ENCODE data around the gene RMI2.

Gene RMI2

DNA sequence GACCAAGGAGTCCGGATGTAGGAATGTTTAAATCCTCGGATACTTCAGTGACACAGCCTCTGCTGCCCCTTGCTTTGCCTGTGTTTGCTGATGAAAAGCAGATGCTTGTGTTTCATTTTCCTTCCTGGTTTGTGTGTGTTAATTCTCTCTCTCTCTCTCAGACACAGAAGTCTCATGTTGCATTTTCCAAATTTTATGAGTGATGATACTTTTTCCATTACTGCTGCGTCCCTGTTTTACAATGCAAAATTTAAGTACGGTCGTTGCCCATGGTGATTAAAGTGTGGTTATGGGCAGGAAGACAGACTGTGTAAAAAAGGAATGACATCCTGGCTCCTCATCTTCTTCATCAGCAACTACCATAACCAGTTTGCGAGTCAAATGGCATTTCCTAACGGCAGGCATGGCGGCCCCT is 5.7 kb downstream of the RMI2 start:
- in situ Hi-C loops (cut with MboI; ENCODE audit: low sequenced_read_pairs) = no loop called here

DNA sequence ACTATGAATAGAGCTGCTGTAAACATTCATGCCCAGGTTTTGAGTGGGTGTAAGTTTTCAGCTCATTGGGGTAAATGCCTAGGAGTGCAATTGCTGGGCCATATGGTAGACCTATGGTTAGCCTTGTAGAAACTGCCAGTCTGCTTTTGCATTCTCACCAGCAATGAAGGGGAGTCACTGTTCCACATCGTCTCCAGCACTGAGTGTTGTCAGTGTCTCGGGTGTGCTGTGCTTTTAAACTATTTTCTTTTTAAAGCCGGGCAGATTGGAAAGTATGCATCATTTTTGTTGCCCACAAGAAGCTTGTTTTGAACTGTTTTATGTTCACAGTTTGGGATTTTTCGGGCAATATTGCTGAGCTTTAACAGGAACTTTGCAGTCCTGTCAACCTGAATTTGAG is 7.9 kb downstream of the RMI2 start:
- in situ Hi-C loops (cut with MboI; ENCODE audit: low sequenced_read_pairs) = no loop called here

DNA sequence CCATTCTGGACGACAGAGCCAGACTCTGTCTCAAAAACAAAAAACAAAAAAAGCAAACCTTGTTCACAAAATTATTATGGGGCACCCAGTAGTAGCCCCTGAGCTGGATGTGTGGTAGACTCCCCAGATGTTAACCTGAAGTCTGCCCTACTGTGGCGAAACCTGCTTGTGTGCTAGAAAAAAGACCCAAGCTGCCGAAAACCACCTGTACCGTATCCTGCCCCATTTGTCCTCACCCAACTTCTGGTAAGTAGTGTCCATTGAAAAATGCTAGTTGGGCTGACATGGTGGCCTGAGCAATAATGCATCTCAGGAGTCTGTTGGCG is 9.1 kb downstream of the RMI2 start:
- in situ Hi-C loops (cut with MboI; ENCODE audit: low sequenced_read_pairs) = no loop called here

DNA sequence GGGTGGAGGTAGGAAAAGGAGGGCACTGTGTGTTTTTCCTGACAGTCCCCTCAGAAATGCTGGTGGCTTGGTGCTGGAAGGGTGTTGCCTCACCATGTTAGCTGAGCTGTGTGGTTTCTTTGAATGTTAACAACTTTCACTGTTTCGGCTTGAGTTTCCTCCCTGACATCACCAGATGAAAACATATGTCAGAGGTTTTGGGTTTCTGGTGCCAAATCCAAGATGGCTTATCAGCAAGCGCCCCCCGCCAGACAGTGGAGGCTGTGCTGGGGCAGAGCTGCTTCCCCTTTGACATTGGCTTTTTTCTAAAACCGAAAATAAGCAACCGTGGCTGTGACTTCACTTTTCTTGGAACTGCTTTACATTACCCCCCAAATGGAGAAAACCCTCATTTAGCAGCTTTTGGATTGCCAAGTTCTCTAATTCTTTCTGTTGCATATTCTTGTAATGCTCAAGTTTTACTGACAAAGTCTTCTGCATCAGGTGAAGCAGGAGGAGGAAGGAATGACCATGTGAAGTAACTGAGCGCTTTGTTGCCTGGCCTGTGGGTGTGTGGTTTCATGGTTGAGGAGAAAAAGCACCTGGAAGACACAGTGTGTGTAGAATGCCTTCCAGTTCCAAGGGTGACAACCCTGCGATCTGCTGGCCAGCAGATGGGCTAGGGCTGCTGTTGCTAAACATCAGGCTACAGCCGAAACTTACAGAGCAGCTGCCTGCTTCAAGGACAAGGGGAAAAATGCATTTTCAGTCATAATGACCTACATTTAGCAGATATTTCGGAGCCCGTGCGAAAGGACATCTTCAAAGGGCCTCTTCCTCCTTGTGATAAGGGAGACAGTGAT is 9.7 kb downstream of the RMI2 start:
- in situ Hi-C loops (cut with MboI; ENCODE audit: low sequenced_read_pairs) = no loop called here

DNA sequence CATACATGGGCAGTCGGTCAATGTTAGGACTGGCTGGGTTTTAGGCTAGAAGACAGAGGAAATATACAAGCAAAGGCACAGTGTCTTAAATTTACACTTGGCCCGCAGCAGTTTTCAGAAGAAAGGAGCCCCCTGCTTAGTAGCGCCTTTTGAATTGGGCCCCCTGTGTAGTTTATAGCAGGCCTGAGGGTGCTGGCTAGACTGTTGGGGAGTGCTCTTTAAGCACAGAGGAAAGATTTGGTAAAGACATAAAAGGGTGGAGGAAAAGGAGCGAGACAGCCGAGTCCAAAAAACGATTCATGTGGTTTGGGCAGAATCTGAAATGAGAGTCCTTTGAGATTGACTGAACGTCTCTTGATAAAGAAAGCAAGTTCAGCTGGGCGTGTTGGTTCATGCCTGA is 10.6 kb downstream of the RMI2 start:
- in situ Hi-C loops (cut with MboI; ENCODE audit: low sequenced_read_pairs) = no loop called here

DNA sequence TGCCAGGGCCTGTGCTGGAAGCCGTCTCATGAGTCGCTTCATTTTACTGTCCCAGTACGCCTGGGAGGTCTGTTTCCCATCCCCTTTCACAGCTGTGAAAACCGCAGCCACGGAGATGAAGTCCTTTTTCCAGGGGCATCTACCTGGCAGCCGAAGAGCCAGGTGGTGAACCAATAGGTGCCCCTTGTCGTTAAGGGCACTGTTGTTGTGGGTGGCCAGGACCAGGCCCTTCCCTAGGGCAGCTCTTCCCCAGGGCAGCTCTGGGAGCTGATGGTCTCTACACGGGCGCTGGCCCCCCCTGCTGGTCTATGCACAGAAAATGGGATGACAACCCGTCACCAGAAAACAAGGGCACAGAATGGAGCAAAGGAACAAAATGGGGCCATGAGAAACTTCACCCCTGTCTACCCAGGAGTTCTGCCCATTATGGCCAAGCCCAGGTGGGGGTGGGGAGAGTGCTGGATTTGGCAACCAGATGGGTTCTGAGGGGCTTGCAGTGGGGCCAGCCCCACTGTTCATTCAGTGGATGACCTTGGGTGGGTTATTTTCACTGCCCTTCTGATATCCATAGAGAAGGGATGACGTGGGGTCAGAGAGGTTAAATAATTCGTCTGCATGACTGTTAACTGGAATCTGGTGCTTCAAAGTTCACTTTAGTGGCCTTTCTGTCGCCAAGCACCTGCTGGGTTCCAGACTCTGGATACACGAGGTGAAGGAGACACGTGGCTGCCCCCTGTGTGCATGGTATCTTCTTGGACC is 11.5 kb downstream of the RMI2 start:
- in situ Hi-C loops (cut with MboI; ENCODE audit: low sequenced_read_pairs) = no loop called here

DNA sequence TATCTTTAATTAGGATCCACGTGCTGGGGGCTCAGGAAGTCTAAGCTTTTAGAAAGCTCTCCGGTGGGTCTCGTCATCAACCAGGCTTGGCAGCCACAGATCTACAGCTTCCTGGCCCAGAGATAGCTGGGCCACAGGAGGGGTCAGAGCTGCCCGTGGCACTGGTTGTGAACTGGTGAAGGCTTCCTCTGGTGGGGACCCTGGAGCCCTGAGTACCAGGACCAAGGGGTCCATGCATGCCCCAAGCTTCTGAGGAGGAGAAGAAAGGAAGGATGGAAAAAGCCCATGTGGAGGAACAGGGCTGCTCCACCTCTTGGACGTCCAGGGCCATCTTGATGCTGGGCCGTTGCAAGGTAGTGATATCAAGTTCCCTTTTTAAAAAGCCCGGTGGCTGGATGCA is 13.3 kb downstream of the RMI2 start:
- in situ Hi-C loops (cut with MboI; ENCODE audit: low sequenced_read_pairs) = no loop called here

DNA sequence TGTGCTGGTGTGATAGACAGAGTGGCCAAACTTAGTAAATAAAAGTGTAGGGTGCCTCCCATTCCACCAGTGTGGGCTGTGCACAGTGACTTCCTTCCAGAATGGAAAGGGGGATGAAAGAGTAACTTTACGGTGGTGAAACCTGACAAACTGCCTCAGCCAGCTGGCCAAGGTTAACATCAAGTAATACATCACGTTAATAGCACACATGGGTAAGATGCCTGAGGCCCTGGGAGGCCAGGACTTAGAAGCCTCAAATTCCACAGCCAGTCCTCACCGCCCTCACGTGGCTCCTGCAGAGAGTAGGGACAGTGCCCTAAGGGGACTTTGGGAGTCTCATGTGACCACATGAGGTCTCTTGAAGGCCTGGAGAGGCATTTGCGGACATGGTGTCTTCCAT is 14.1 kb downstream of the RMI2 start:
- in situ Hi-C loops (cut with MboI; ENCODE audit: low sequenced_read_pairs) = no loop called here

DNA sequence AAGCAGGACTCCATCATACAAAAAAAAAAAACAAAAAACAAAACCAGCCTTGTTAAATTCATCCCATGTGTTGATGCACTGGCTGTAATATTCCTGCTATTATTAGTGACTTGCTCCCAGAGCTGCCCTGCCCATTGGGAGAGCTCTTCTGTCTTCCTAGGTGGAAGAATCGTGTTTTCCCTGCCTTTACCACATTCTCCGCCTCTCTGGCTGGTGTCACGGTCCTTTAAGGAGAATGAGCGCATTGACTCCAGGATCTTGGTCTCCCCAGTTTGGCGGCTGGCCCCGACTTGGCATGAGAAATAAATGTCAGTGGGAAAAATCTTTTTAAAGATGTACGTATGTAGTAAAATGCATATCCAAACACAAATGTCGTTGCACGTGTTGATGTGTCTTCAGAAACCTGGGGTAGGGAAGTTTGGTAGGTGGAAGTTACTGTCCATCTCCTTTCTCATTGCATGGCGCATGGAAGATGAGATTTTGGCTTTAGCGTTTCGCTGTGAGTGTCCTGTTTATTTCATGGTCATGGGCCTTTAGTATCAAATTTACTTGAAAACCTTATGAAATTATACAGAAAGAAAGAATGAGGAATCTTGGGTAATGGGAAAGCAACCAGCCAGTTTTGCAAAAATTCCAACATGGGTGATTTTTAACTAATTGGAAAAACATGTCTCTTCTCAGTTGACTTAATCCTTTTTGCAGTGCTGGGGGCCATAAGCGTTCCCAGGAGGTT is 15.5 kb downstream of the RMI2 start:
- in situ Hi-C loops (cut with MboI; ENCODE audit: low sequenced_read_pairs) = no loop called here

DNA sequence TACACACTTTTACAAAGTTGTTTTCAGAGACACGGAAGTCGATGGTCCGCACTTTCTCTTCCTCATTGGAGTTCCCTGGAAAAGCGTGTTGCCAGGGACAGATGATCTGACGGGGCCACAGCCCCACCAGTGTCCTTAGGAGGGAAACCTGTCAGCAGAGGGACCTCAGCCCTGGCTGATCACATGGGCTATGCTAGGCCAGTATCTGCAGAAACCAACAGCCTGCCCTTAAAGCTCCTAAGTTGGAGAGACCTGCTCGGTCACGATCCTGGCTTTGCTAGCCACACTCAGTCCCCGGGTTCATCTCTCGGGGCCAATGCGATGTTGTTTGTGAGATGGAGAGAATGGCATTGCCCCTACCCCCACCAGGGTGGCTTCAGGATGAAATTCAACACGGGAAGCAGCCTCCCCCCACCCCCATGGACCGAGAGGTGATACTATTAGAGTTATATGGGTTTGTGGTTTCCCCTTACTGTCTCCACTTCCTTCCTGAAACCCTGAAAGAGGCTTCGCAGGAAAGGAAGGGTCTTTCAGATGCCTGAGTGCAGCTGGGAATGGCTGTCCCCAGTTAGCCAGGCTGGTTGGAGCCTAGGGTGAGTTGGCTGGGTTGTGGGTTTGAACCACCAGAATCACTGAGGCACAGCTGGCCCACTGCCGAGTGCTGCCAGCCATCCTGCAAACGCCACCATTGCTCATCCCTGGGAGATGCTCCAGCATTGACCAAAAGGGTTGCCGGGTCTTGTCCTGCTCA is 16.6 kb downstream of the RMI2 start:
- in situ Hi-C loops (cut with MboI; ENCODE audit: low sequenced_read_pairs) = no loop called here

DNA sequence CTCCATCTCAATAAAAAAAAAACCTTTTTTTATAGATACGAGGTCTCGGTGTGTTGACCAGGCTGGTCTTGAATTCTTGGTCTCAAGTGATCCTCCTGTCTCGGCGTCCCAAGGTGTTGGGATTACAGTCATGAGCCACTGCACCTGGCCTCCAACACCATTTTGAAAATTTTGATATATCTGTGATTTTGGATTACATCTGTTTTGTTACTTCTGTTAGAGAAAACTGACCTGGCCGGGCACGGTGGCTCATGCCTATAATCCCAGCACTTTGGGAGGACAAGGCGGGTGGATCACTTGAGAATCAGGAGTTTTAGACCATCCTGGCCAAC is 18.6 kb downstream of the RMI2 start:
- in situ Hi-C loops (cut with MboI; ENCODE audit: low sequenced_read_pairs) = no loop called here

DNA sequence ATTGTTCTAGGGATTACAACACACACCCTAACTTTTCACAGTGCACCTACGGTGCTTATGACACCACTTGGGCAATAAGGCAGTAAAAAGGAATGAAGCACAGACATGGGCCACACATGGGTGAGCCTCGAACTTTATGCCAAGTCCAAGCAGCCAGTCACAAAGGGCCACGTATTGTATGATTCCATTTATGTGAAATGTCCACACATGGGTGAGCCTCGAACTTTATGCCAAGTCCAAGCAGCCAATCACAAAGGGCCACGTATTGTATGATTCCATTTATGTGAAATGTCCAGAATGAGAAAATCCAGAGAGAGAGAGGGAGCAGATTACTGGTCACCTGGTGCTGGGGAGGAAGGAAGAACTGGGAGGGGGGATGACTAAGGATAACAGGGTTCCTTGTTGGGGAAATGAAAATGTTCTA is 22.2 kb downstream of the RMI2 start:
- in situ Hi-C loops (cut with MboI; ENCODE audit: low sequenced_read_pairs) = no loop called here

DNA sequence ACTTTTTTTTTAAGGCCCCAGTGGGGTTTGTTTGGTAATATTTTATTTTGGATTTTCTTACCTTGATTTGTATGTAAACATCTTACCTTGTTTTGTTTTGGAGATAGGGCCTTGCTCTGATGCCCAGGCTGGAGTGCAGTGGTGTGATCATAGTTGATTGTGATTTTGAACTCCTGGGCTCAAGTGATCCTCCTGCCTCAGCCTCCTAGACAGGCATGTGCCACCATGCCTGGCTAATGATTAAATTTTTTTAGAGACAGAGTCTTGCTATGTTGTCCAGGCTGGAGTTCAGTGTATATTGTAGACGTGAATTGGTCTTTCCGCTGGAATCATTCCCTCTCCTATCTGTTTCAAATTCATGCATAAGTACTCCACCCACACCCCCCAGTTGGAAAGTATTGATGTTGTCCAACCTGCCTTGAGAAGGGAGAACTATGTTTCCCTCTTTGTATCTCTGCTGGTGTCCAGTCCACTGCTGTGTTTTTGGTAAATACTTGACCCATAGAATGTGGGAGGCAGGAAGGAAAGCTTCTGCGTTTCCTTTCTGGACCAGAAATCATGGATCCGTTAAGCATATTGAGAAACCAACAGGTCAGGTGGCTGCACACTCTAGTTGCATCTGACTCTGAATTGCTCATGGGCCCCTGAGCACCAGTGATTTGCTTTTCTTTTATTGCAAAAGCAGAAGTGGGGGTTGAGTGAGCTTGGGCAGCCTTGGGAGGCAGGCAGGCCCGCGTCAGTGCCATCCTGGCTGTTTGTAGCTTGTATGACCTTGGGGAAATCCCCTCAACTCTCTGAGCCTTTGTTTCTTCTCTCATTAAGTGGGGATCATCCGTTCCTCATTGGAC is 25.0 kb downstream of the RMI2 start:
- in situ Hi-C loops (cut with MboI; ENCODE audit: low sequenced_read_pairs) = loop anchor here (10.0 kb wide), 1 partner anchor 416 kb away; no protein-coding TSS in a partner anchor

DNA sequence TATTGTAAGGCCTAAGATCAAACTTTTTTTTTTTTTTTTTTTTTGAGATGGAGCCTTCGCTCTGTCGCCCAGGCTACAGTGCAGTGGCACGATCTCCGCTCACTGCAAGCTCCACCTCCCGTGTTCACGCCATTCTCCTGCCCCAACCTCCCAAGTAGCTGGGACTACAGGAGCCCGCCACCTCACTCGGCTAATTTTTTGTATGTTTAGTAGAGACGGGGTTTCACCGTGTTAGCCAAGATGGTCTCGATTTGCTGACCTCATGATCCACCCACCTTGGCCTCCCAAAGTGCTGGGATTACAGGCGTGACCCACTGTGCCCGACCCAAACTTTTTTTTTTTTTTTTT is 25.6 kb downstream of the RMI2 start:
- in situ Hi-C loops (cut with MboI; ENCODE audit: low sequenced_read_pairs) = loop anchor here (10.0 kb wide), 1 partner anchor 416 kb away; no protein-coding TSS in a partner anchor

DNA sequence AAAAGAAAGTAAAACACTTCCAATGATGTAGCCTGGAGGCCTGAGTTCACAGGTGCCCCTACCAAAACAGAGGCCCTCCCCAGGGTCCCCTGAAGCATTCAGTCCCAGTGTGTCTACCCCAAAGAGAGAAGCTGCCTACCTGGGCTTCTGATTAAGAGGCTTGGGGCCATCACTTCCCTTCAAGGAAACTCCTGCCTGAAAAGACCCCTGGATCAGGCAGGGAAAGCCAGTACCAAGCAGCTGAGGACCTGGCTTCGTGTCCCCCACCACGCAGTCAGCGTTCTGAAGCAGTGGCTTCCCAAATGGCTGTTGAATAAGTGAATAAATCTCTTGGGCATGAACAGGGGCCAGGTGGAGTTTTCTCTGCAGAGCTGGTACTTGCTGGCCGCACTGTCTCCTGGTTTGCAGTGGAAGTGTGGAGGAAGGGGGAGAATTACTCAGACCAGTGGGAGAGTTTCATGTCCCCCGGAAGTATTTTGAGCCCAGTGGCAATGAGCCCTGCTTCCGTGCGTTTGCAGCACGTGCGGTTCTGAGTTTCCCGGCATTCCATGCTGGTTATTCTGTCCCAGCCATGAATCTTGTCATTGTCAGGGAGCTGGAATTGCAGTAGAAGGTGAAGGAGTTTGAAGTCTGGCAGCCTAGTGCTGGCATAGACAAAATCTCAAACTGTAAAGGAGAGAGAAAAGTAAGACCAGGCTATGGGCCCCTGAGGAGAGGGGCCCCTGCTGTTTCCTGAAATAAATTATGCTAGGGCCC is 27.0 kb downstream of the RMI2 start:
- in situ Hi-C loops (cut with MboI; ENCODE audit: low sequenced_read_pairs) = loop anchor here (10.0 kb wide), 1 partner anchor 417 kb away; no protein-coding TSS in a partner anchor

DNA sequence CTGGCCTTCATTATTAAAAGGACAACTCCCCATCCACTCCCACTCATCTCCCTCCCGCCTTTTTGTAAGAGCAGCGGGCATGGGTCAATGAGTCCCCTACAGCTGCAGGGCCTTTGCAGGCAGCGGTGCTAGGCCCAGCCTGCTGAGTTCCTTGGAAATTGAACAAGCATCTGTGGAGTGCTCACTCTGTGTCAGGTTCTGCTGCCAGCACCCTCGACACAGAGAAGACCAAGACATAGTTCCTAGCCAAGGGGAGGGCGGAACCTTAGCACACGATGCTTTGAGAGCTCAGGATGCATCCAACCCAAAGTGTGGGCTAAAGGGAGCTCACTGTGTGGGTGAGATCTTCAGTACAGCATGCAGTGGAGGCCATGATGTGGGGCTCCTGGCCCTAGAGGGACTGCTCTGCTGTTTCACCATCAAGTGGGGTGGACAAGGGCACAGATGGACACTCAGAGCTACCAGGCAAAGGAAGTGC is 27.6 kb downstream of the RMI2 start:
- in situ Hi-C loops (cut with MboI; ENCODE audit: low sequenced_read_pairs) = loop anchor here (10.0 kb wide), 1 partner anchor 418 kb away; no protein-coding TSS in a partner anchor

DNA sequence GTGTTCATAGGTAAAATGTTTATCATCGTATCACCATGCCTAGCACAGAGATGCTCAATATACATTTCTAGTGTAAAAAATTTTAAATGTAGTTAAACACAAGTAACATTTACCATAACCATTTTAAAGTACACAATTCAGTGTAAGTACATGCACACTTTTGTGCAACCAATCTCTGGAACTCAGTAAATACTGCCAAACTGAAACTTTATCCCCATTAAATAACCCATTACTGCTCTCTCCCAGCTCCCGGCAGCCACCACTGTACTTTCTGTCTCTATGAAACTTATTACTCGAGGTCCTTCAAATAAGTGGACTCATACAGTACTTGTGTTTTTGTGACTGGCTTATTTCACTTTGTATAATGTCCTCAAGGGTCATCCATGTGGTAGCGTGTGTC is 29.0 kb downstream of the RMI2 start:
- in situ Hi-C loops (cut with MboI; ENCODE audit: low sequenced_read_pairs) = loop anchor here (10.0 kb wide), 1 partner anchor 419 kb away; no protein-coding TSS in a partner anchor

DNA sequence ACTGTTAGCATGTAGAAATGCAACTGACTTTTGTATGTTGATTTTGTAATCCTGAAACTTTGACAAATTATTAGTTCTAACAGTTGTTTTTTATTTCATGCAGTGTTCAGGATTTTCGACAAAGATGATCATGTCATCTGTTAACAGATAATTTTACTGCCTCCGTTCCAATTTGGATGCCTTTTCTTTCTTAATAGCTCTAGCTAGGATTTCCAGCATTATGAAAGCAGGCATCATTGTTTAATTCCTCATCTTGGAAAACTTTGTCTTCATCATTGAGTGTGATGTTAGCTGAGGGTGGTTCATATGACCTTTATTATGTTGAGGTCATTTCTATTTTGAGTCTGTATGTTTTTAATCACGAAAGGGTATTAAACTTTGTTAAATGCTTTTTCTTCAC is 31.9 kb downstream of the RMI2 start:
- in situ Hi-C loops (cut with MboI; ENCODE audit: low sequenced_read_pairs) = loop anchor here (10.0 kb wide), 1 partner anchor 422 kb away; no protein-coding TSS in a partner anchor

DNA sequence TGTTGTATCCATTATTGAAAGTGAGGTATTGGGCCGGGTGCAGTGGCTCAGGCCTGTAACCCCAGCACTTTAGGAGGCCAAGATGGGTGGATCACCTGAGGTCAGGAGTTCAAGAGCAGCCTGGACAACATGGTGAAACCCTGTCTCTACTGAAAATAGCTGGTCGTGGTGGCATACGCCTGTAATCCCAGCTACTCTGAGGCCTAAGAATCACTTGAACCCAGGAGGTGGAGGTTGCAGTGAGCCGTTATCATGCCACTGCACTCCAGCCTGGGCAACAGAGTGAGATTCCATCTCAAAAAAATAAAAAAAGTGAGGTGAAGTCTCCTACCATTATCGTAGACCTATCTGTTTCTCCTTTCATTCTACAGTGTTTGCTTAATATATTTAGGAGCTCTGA is 33.7 kb downstream of the RMI2 start:
- in situ Hi-C loops (cut with MboI; ENCODE audit: low sequenced_read_pairs) = loop anchor here (10.0 kb wide), 1 partner anchor 424 kb away; no protein-coding TSS in a partner anchor
